ENCODE results near the gene RANBP10. TPM values are rescaled to one million over a fixed set of nuclear protein-coding genes. Genes with fewer than 3 reads are reported as not detected.

The RANBP10 gene
- total RNA-seq (10 to 100 TPM; 18.8 to 23.0 TPM), polyA plus RNA-seq (1 to 10 TPM; 6.7 to 9.7 TPM)
- long read RNA-seq, donor 1, partial matches to known transcripts: 5 of 5 reads
- long read RNA-seq, donor 1, other reads (novel, unspliced or antisense): 0 of 5 reads
- long read RNA-seq, donor 2: 0 reads
- long read RNA-seq, donor 3, full-length matches to known transcripts: 2 of 2 reads
- long read RNA-seq, donor 3, partial matches to known transcripts: 0 of 2 reads
- long read RNA-seq, donor 3, other reads (novel, unspliced or antisense): 0 of 2 reads
- long read RNA-seq, donor 4: 0 reads
- long read RNA-seq, donor 5, partial matches to known transcripts: 0 of 1 reads
- long read RNA-seq, donor 5, other reads (novel, unspliced or antisense): 0 of 1 reads

DNA sequence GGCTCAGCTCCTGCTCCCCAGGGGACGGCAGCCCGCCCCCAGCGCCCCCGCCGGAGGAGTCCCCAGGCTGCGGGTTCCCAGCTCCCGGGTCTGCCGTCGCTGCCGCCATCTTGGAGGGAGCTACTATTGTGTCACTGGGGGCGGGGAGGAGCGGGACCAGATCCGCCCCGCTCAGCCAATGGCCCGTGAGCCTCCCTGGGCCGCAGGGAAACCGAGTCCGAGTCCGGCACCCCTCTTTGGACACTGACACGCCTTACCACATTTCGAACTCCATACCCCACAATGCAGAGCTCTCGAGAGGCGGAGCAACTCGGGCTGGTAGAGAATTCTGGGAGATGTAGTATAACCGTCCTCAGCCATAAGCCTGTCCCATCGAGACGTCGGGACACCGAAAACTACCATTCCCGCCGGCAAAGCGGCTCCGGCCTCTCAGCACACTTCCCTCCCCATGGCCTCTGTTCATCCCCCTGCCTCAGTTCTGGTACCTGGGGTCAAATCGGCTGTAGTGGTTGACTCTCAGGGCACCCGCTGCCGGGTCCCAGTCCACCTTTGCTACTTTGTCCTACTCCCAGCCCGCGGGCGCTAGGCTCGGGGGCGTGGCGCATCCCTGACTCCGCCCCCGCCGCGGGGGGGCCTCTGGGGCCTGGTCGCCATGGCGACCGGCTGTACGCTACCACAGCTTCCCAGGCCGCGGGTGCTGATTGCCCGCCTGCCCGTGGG, at the start of gene RANBP10, which contains the start of gene TSNAXIP1:
TSS of gene RANBP10 (minus strand) at position 133 of the 720 bp plus-strand sequence. CDS start at position 109, 24 bp downstream.
TSS of gene TSNAXIP1 (plus strand) at position 462 of the 720 bp plus-strand sequence. CDS start 261 bp downstream, outside the sequence.
- H3K4me1 ChIP-seq (ENCODE audit: control insufficient read depth in 5 of 5, insufficient read depth in 5 of 5, low read length in 5 of 5): peaks cover 6 to 16% (median 9%) of the 10 kb centered on the region in 5 donors
- H3K27me3 ChIP-seq (ENCODE audit: control insufficient read depth in 3 of 3, insufficient read depth in 3 of 3, low read length in 2 of 3): no peaks in the 10 kb centered on the region
- 0 to 1% methylated on average over 48 to 54 of the region's 54 CpGs for WGBS, 2 donors
- ATAC-seq (ENCODE audit: insufficient read depth, low FRiP score) (peak; percentile 95), DNase-seq (peak; percentile 99 to 100 (median 100))
- TF ChIP-seq, protein P1, sequence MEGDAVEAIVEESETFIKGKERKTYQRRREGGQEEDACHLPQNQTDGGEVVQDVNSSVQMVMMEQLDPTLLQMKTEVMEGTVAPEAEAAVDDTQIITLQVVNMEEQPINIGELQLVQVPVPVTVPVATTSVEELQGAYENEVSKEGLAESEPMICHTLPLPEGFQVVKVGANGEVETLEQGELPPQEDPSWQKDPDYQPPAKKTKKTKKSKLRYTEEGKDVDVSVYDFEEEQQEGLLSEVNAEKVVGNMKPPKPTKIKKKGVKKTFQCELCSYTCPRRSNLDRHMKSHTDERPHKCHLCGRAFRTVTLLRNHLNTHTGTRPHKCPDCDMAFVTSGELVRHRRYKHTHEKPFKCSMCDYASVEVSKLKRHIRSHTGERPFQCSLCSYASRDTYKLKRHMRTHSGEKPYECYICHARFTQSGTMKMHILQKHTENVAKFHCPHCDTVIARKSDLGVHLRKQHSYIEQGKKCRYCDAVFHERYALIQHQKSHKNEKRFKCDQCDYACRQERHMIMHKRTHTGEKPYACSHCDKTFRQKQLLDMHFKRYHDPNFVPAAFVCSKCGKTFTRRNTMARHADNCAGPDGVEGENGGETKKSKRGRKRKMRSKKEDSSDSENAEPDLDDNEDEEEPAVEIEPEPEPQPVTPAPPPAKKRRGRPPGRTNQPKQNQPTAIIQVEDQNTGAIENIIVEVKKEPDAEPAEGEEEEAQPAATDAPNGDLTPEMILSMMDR (IDR thresholded peaks at IDR 0.05; ENCODE audit: control extremely low read depth, extremely low read depth): no peak
- H3K9me3 ChIP-seq (ENCODE audit: control insufficient read depth in 4 of 4, insufficient read depth in 3 of 4, low read length in 3 of 4): no peaks in the 10 kb centered on the region
- H3K27ac ChIP-seq (ENCODE audit: low read depth in 1 of 2, low read length in 1 of 2): peak within 1 kb of the TSS; percentile 89
- H3K9ac ChIP-seq (ENCODE audit: insufficient read depth in 1 of 2, low read length in 2 of 2): peak within 1 kb of the TSS; percentile 81 to 84
- peaks cover 0 to 5% (median 2%) of the 10 kb centered on the region in 4 donors for H3K36me3 ChIP-seq (ENCODE audit: control insufficient read depth in 4 of 4, insufficient read depth in 4 of 4, low read length in 4 of 4)
- peak within 1 kb of the TSS; percentile 98 for H3K4me3 ChIP-seq

DNA sequence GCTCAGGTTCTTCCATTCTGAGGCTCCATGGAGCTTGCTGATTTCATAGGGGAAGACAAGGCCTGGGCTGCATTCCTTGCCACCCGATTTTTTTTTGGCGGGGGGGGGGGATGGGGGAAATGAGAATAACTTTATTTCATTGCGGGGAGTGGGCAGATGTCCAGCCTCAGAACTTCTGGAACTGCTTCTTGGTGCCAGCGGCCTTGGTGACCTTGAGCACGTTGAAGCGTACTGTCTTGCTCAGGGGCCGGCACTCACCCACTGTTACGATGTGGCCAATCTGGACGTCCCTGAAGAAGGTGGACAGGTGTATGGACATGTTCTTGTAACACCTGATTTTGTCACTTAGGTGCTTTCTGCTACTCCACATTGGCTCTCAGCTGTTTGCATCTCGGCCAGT, 49.4 kb upstream of the RANBP10 start:
- H3K9ac ChIP-seq (ENCODE audit: insufficient read depth in 1 of 2, low read length in 2 of 2): no peak overlapping the region
- WGBS, 2 donors: 82 to 91% methylated on average over 10 of the region's 10 CpGs

GRCh38 chr16:67853670-67854069, 47.3 kb upstream of the RANBP10 start:
- TF ChIP-seq, protein P1 (IDR thresholded peaks at IDR 0.05; ENCODE audit: control extremely low read depth, extremely low read depth): no peak
- H3K27ac ChIP-seq (ENCODE audit: low read depth in 1 of 2, low read length in 1 of 2): no peak overlapping the region

More for the DNA sequence above, 49.4 kb upstream of the RANBP10 start:
- DNase-seq (no peak), ATAC-seq (ENCODE audit: insufficient read depth, low FRiP score) (no peak)
- TF ChIP-seq, protein P1 (IDR thresholded peaks at IDR 0.05; ENCODE audit: control extremely low read depth, extremely low read depth): no peak
- Histone ChIP-seq H3K27me3 (ENCODE audit: control insufficient read depth in 3 of 3, insufficient read depth in 3 of 3, low read length in 2 of 3) (no peaks in the 10 kb centered on the region), H3K36me3 (ENCODE audit: control insufficient read depth in 4 of 4, insufficient read depth in 4 of 4, low read length in 4 of 4) (peaks cover 0 to 7% (median 3%) of the 10 kb centered on the region in 4 donors), H3K4me1 (ENCODE audit: control insufficient read depth in 5 of 5, insufficient read depth in 5 of 5, low read length in 5 of 5) (peaks cover 0 to 34% (median 11%) of the 10 kb centered on the region in 5 donors), H3K9me3 (ENCODE audit: control insufficient read depth in 4 of 4, insufficient read depth in 3 of 4, low read length in 3 of 4) (no peaks in the 10 kb centered on the region), H3K27ac (ENCODE audit: low read depth in 1 of 2, low read length in 1 of 2) (peak overlapping the region in 1 of 2 donors; percentile 58), H3K4me3 (no peak overlapping the region)

More at GRCh38 chr16:67853670-67854069, 47.3 kb upstream of the RANBP10 start:
- peaks cover 0 to 6% (median 2%) of the 10 kb centered on the region in 4 donors for H3K36me3 ChIP-seq (ENCODE audit: control insufficient read depth in 4 of 4, insufficient read depth in 4 of 4, low read length in 4 of 4)
- ATAC-seq (ENCODE audit: insufficient read depth, low FRiP score): no peak
- H3K4me1 ChIP-seq (ENCODE audit: control insufficient read depth in 5 of 5, insufficient read depth in 5 of 5, low read length in 5 of 5): peaks cover 0 to 29% (median 11%) of the 10 kb centered on the region in 5 donors
- no peaks in the 10 kb centered on the region for H3K9me3 ChIP-seq (ENCODE audit: control insufficient read depth in 4 of 4, insufficient read depth in 3 of 4, low read length in 3 of 4)
- no peak overlapping the region for H3K4me3 ChIP-seq
- H3K9ac ChIP-seq (ENCODE audit: insufficient read depth in 1 of 2, low read length in 2 of 2): no peak overlapping the region
- 98 to 100% methylated on average over 3 of the region's 3 CpGs for WGBS, 2 donors
- H3K27me3 ChIP-seq (ENCODE audit: control insufficient read depth in 3 of 3, insufficient read depth in 3 of 3, low read length in 2 of 3): no peaks in the 10 kb centered on the region
- no peak for DNase-seq

Measured in lung (tissue), 16 donors.